Erythroblast (primary cell): ENCODE data around the gene SLAMF1.

Experiments
- GATA1 ChIP-seq: IDR thresholded peaks from 2 replicates; pipeline ENCODE4 v1.6.1; 2011; ENCODE audit warnings: low read depth, mild to moderate bottlenecking, control low read depth, low read length, moderate library complexity
- POLR2A ChIP-seq: IDR thresholded peaks from 2 replicates; pipeline ENCODE4 v1.6.1; 2011; ENCODE audit warnings: mild to moderate bottlenecking, low read length

DNA sequence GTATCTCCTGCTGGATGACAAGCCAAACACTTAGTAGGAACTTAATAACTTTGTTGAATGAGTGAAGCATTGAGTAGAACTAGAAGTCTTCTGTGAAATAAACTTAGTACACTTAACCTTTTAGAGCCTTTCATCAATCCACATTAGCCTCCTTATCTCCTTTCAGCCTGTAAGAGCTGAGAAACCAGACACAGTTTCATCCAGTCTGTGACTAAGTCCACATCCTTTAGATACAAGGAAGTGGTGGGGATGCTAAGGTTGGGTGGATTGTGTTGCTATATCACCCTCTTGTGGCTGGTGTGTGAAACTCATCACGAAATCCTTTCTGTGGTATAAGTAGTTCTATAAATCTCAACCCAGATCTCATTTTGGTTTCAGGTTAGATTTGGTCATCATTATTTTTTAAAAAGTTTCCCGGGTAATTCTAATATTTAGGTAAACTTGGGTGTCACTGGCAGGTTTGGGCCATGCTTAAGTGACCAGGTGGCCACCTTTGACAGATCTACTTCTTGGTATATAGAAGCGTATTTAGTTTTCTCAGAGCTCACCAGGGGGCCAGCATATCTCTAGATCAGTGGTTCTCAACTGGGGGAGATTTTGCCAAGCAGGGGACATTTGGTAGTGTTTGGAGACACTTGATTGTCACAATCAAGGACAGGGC lies 39.7 kb downstream of the SLAMF1 start:
- no peak for TF ChIP-seq POLR2A
- no peak for TF ChIP-seq GATA1
